SK-N-SH treated with all-trans-retinoic acid at 6 μM for 48 hours (cell line): Measurements from ENCODE around the gene LRMDA.

Source experiments
- ARNTL ChIP-seq: fragments of 450-650 bp; formaldehyde crosslinking; IDR thresholded peaks from 2 replicates; pipeline ENCODE4 v1.5.0; 2020; ENCODE audit warnings: low read depth, mild to moderate bottlenecking, moderate library complexity, borderline replicate concordance
- CREB5 ChIP-seq: fragments of 250-450 bp; sonication (Bioruptor Pico); IDR thresholded peaks from 2 replicates; pipeline ENCODE4 v1.5.1; 2020; ENCODE audit warnings: low read depth, mild to moderate bottlenecking, moderate library complexity
- CSDC2 ChIP-seq: fragments of 250-450 bp; sonication (Bioruptor Pico); IDR thresholded peaks from 2 replicates; pipeline ENCODE4 v1.5.0; 2020; ENCODE audit warnings: mild to moderate bottlenecking, moderate library complexity
- ESRRG ChIP-seq: fragments of 250-450 bp; sonication (Bioruptor Pico); IDR thresholded peaks from 2 replicates; pipeline ENCODE4 v1.6.1; 2021; ENCODE audit warnings: mild to moderate bottlenecking
- ISL1 ChIP-seq: fragments of 250-450 bp; sonication (Bioruptor Pico); IDR thresholded peaks from 2 replicates; pipeline ENCODE4 v2.1.2; 2022; ENCODE audit warnings: mild to moderate bottlenecking, moderate library complexity
- OSR1 ChIP-seq: fragments of 250-450 bp; sonication (Bioruptor Pico); IDR thresholded peaks from 2 replicates; pipeline ENCODE4 v1.8.0; 2022; ENCODE audit warnings: moderate library complexity, mild to moderate bottlenecking, inconsistent platforms
- PATZ1 ChIP-seq: fragments of 250-450 bp; sonication (Bioruptor Pico); IDR thresholded peaks from 2 replicates; pipeline ENCODE4 v1.8.0; 2020; ENCODE audit warnings: mild to moderate bottlenecking, moderate library complexity, borderline replicate concordance
- PPARA ChIP-seq: fragments of 250-450 bp; sonication (Bioruptor Pico); IDR thresholded peaks from 2 replicates; pipeline ENCODE4 v1.5.0; 2020; ENCODE audit warnings: mild to moderate bottlenecking, borderline replicate concordance
- RARB ChIP-seq: fragments of 250-450 bp; sonication (Bioruptor Pico); IDR thresholded peaks from 2 replicates; pipeline ENCODE4 v1.8.0; 2021; ENCODE audit warnings: mild to moderate bottlenecking, moderate library complexity
- SNAI2 ChIP-seq: fragments of 250-450 bp; sonication (Bioruptor Pico); IDR thresholded peaks from 2 replicates; pipeline ENCODE4 v1.5.0; 2020; ENCODE audit warnings: mild to moderate bottlenecking, moderate library complexity
- TSHZ2 ChIP-seq: fragments of 250-450 bp; sonication (Bioruptor Pico); IDR thresholded peaks from 2 replicates; pipeline ENCODE4 v1.5.0; 2020; ENCODE audit warnings: mild to moderate bottlenecking, moderate library complexity
- ZC3H10 ChIP-seq: fragments of 250-450 bp; sonication (Bioruptor Pico); IDR thresholded peaks from 2 replicates; pipeline ENCODE4 v1.5.1; 2021; ENCODE audit warnings: mild to moderate bottlenecking, moderate library complexity
- ZFP3 ChIP-seq: fragments of 250-450 bp; sonication (Bioruptor Pico); IDR thresholded peaks from 2 replicates; pipeline ENCODE4 v1.5.0; 2020; ENCODE audit warnings: mild to moderate bottlenecking, moderate library complexity
- ZNF565 ChIP-seq: fragments of 450-650 bp; formaldehyde crosslinking; conservative IDR thresholded peaks from 2 replicates; pipeline ENCODE4 v1.5.0; 2020; ENCODE audit warnings: low read depth, mild to moderate bottlenecking, moderate library complexity

- TF ChIP-seq ISL1 (CRISPR knock-in tag): no peak
- TF ChIP-seq SNAI2: no peak
- TF ChIP-seq PATZ1 (CRISPR knock-in tag): no peak
- TF ChIP-seq TSHZ2: no peak
- no peak for TF ChIP-seq ZC3H10 (CRISPR knock-in tag)
- no peak for TF ChIP-seq CREB5 (CRISPR knock-in tag)
- TF ChIP-seq RARB (CRISPR knock-in tag): no peak
- TF ChIP-seq ARNTL (CRISPR knock-in tag): no peak
- no peak for TF ChIP-seq PPARA
- TF ChIP-seq CSDC2 (CRISPR knock-in tag): no peak
- TF ChIP-seq ZFP3: no peak
- no peak for TF ChIP-seq ZNF565
- no peak for TF ChIP-seq ESRRG (CRISPR knock-in tag)
- TF ChIP-seq OSR1: no peak
Measured at GRCh38 chr10:76284351-76284750, 852.9 kb downstream of the LRMDA start.
